ENCODE data around the gene DEPP1. TPM values are rescaled to one million over a fixed set of nuclear protein-coding genes. Genes with fewer than 3 reads are reported as not detected.

Gene DEPP1
- total and polyA plus RNA-seq, 4 donors: 10.7 to 79.3 (median 33.5) TPM

DNA sequence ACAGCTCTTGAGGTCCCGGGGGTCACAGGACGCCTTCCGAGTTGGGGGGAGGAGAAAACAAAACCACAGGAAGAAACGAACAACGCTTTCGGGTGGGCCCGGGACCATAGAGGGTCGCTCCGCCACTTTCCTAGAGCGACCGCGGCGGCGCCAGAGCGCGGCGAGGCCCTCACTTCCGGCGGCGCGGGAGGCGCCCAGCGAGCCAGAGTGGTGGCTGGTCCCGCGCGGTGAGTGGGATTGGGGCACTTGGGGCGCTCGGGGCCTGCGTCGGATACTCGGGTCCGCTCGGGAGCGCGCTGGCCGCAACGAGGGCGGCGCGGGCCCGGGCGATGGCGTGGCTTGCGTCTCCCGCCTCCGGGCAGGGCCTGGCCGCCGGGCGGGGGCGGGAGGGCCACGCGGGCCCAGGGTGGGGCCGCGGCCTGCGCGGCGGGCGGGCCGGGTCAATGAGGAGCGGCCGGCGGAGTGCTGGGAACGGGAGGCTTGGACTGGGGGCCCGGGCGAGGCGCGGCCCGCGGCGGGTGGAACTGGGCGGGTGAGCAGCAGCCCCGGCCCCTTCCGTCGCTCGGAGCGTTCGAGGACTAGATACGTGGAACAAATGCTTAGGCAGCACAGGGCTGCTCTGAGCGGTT lies 22.3 kb upstream of the DEPP1 start, which contains the start of gene ZNF22:
ZNF22 (plus strand) TSS at position 172 of the 629 bp plus-strand sequence. CDS start 2,446 bp downstream, outside the sequence.
- peak within 1 kb of the TSS; percentile 95 to 98 for H3K27ac ChIP-seq (ENCODE audit: low read depth in 1 of 2, low read length in 2 of 2)
- H3K36me3 ChIP-seq (ENCODE audit: control insufficient read depth in 4 of 4, insufficient read depth in 3 of 4, low read depth in 1 of 4, low read length in 3 of 4): peaks cover 0 to 8% (median 5%) of the 10 kb centered on the region in 4 donors
- peaks cover 16 to 58% (median 40%) of the 10 kb centered on the region in 4 donors for H3K4me1 ChIP-seq (ENCODE audit: control insufficient read depth in 4 of 4, insufficient read depth in 4 of 4, low read length in 3 of 4)
- peak within 1 kb of the TSS; percentile 78 to 97 (median 79) for H3K4me3 ChIP-seq (ENCODE audit: low read depth in 1 of 3, low read length in 3 of 3)
- H3K9me3 ChIP-seq (ENCODE audit: control insufficient read depth in 4 of 4, low read length in 3 of 4): peaks cover 0 to 5% (median 1%) of the 10 kb centered on the region in 4 donors
- peak within 1 kb of the TSS; percentile 61 to 92 for H3K9ac ChIP-seq (ENCODE audit: low read depth in 1 of 2, low read length in 2 of 2)
- H3K27me3 ChIP-seq (ENCODE audit: control insufficient read depth in 4 of 4, insufficient read depth in 4 of 4, low read length in 3 of 4): no peaks in the 10 kb centered on the region
- peak; percentile 77 for DNase-seq (ENCODE audit: low spot score)
- TF ChIP-seq FOXA1 (IDR thresholded peaks at IDR 0.05) (no peak), GABPA (IDR thresholded peaks at IDR 0.05 in 1 of 2, conservative IDR thresholded peaks at IDR 0.05 in 1 of 2) (peak in 1 of 2 donors; percentile 46)
- TF ChIP-seq, protein P1, sequence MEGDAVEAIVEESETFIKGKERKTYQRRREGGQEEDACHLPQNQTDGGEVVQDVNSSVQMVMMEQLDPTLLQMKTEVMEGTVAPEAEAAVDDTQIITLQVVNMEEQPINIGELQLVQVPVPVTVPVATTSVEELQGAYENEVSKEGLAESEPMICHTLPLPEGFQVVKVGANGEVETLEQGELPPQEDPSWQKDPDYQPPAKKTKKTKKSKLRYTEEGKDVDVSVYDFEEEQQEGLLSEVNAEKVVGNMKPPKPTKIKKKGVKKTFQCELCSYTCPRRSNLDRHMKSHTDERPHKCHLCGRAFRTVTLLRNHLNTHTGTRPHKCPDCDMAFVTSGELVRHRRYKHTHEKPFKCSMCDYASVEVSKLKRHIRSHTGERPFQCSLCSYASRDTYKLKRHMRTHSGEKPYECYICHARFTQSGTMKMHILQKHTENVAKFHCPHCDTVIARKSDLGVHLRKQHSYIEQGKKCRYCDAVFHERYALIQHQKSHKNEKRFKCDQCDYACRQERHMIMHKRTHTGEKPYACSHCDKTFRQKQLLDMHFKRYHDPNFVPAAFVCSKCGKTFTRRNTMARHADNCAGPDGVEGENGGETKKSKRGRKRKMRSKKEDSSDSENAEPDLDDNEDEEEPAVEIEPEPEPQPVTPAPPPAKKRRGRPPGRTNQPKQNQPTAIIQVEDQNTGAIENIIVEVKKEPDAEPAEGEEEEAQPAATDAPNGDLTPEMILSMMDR (IDR thresholded peaks at IDR 0.05; ENCODE audit: low read depth, low read length, missing input control): no peak
- under 1% methylated on average over 79 of the region's 79 CpGs for WGBS

DNA sequence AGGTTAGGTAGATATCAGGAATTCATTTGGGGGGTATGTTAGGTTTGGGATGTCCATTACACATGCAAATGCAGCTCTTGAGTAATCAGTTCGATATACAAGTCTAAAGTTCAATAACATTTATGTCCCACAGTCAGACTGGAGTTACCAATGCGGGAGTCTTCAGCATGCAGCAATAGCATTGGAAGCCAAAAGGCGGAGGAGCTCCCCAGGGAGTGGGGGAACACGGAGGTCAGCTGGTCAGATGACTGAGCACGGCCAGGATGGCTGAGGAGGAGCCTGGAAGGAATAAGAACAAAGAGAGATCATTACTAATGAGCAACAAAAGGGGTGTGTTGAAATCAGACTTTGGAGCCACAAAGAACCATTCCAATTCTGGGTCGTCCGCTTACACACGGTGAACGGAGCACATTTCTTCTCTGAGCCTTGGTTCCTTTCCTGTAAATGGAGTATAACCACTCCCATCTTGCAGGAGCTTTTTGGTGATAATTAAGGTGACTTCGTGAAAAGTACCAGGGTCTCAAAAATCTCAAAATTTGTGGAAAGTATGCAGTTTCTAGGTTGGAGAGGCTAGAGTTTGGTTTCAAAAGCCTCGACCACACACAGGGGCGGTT lies 21.6 kb upstream of the DEPP1 start:
- peaks cover 0 to 5% (median 1%) of the 10 kb centered on the region in 4 donors for H3K9me3 ChIP-seq (ENCODE audit: control insufficient read depth in 4 of 4, low read length in 3 of 4)
- peaks cover 0 to 8% (median 5%) of the 10 kb centered on the region in 4 donors for H3K36me3 ChIP-seq (ENCODE audit: control insufficient read depth in 4 of 4, insufficient read depth in 3 of 4, low read depth in 1 of 4, low read length in 3 of 4)
- peak overlapping the region; percentile 95 to 98 for H3K27ac ChIP-seq (ENCODE audit: low read depth in 1 of 2, low read length in 2 of 2)
- TF ChIP-seq, protein P2, sequence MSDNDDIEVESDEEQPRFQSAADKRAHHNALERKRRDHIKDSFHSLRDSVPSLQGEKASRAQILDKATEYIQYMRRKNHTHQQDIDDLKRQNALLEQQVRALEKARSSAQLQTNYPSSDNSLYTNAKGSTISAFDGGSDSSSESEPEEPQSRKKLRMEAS (IDR thresholded peaks at IDR 0.05): peak; percentile 67
- TF ChIP-seq HNF4G (IDR thresholded peaks at IDR 0.05) (peak; percentile 91), YY1 (IDR thresholded peaks at IDR 0.05) (peak; percentile 61), HNF4A (conservative IDR thresholded peaks at IDR 0.05) (peak; percentile 93 to 97), RXRA (IDR thresholded peaks at IDR 0.05) (peak; percentile 84 to 89), RAD21 (IDR thresholded peaks at IDR 0.05) (peak; percentile 24 to 43), GABPA (IDR thresholded peaks at IDR 0.05 in 1 of 2, conservative IDR thresholded peaks at IDR 0.05 in 1 of 2) (no peak), NR2F2 (IDR thresholded peaks at IDR 0.05) (no peak), SP1 (IDR thresholded peaks at IDR 0.05) (peak; percentile 97), FOXA1 (IDR thresholded peaks at IDR 0.05) (peak; percentile 57), EGR1 (IDR thresholded peaks at IDR 0.05; ENCODE audit: low read depth in 2 of 2) (peak in 1 of 2 donors; percentile 11), TAF1 (conservative IDR thresholded peaks at IDR 0.05) (peak; percentile 84), FOXA2 (IDR thresholded peaks at IDR 0.05) (peak; percentile 55), JUND (IDR thresholded peaks at IDR 0.05) (peak; percentile 69 to 84)
- TF ChIP-seq, protein P1 (IDR thresholded peaks at IDR 0.05; ENCODE audit: low read depth, low read length, missing input control): no peak
- TF ChIP-seq, protein P3, sequence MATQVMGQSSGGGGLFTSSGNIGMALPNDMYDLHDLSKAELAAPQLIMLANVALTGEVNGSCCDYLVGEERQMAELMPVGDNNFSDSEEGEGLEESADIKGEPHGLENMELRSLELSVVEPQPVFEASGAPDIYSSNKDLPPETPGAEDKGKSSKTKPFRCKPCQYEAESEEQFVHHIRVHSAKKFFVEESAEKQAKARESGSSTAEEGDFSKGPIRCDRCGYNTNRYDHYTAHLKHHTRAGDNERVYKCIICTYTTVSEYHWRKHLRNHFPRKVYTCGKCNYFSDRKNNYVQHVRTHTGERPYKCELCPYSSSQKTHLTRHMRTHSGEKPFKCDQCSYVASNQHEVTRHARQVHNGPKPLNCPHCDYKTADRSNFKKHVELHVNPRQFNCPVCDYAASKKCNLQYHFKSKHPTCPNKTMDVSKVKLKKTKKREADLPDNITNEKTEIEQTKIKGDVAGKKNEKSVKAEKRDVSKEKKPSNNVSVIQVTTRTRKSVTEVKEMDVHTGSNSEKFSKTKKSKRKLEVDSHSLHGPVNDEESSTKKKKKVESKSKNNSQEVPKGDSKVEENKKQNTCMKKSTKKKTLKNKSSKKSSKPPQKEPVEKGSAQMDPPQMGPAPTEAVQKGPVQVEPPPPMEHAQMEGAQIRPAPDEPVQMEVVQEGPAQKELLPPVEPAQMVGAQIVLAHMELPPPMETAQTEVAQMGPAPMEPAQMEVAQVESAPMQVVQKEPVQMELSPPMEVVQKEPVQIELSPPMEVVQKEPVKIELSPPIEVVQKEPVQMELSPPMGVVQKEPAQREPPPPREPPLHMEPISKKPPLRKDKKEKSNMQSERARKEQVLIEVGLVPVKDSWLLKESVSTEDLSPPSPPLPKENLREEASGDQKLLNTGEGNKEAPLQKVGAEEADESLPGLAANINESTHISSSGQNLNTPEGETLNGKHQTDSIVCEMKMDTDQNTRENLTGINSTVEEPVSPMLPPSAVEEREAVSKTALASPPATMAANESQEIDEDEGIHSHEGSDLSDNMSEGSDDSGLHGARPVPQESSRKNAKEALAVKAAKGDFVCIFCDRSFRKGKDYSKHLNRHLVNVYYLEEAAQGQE (IDR thresholded peaks at IDR 0.05): peak; percentile 63
- TF ChIP-seq, protein P4, sequence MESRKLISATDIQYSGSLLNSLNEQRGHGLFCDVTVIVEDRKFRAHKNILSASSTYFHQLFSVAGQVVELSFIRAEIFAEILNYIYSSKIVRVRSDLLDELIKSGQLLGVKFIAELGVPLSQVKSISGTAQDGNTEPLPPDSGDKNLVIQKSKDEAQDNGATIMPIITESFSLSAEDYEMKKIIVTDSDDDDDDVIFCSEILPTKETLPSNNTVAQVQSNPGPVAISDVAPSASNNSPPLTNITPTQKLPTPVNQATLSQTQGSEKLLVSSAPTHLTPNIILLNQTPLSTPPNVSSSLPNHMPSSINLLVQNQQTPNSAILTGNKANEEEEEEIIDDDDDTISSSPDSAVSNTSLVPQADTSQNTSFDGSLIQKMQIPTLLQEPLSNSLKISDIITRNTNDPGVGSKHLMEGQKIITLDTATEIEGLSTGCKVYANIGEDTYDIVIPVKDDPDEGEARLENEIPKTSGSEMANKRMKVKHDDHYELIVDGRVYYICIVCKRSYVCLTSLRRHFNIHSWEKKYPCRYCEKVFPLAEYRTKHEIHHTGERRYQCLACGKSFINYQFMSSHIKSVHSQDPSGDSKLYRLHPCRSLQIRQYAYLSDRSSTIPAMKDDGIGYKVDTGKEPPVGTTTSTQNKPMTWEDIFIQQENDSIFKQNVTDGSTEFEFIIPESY (IDR thresholded peaks at IDR 0.05): peak; percentile 40
- TF ChIP-seq, protein P5, sequence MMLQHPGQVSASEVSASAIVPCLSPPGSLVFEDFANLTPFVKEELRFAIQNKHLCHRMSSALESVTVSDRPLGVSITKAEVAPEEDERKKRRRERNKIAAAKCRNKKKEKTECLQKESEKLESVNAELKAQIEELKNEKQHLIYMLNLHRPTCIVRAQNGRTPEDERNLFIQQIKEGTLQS (IDR thresholded peaks at IDR 0.05): peak; percentile 66
- H3K9ac ChIP-seq (ENCODE audit: low read depth in 1 of 2, low read length in 2 of 2): peak overlapping the region; percentile 61 to 89
- WGBS: 15% methylated on average over 12 of the region's 12 CpGs
- H3K27me3 ChIP-seq (ENCODE audit: control insufficient read depth in 4 of 4, insufficient read depth in 4 of 4, low read length in 3 of 4): no peaks in the 10 kb centered on the region
- H3K4me3 ChIP-seq (ENCODE audit: low read depth in 1 of 3, low read length in 3 of 3): peak overlapping the region; percentile 61 to 79 (median 73)
- peak; percentile 59 for DNase-seq (ENCODE audit: low spot score)
- H3K4me1 ChIP-seq (ENCODE audit: control insufficient read depth in 4 of 4, insufficient read depth in 4 of 4, low read length in 3 of 4): peaks cover 16 to 62% (median 45%) of the 10 kb centered on the region in 4 donors
